ENCODE measurements around the gene C16orf78. TPM values are rescaled to one million over a fixed set of nuclear protein-coding genes. Genes with fewer than 3 reads are reported as not detected.

The C16orf78 gene
- total RNA-seq, 1 experiment from 2014 or later, result not detected

DNA sequence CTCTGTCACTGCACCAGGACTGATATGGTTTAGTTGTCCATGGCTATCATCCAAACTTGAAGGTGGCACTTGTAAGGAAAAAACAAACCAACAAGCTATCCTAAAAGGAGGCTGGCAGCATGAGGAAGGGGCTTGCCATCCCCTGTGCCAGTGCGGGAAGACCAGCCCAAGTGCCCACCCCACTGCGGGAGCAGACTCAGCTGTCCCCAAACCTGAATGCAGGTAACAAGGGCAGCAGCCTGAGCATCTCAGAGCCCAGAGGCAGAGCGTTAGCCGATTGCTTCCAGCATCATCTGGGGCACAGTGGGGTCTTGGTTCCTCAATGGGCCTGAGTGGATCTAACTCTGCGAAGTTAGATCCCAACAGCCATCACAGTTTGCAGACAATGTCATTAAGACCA lies 29.2 kb upstream of the C16orf78 start:
- no TSS peak for BruUV-seq (replicated peaks)
- H2AFZ ChIP-seq, result no peak overlapping the region
- no peak overlapping the region for H3K4me2 ChIP-seq
- ChIA-PET CTCF (no interaction called here), POLR2A (ENCODE audit: unreplicated experiment) (no interaction called here)
- no peaks in the 10 kb centered on the region for H3K9me3 ChIP-seq (ENCODE audit: insufficient read depth, low read depth)
- no peak for DNase-seq
- H4K20me1 ChIP-seq (ENCODE audit: insufficient read depth), result no peaks in the 10 kb centered on the region; the same call in none of the 2 replicates
- no peaks in the 10 kb centered on the region for H3K4me1 ChIP-seq (replicated peaks; ENCODE audit: insufficient read depth)
- no peak overlapping the region for H3K27ac ChIP-seq
- H3K9me2 ChIP-seq (ENCODE audit: insufficient read depth), result no peaks in the 10 kb centered on the region
- no peak overlapping the region for H3K4me3 ChIP-seq
- H3K36me3 ChIP-seq (ENCODE audit: low read depth), result no peaks in the 10 kb centered on the region
- H3K79me2 ChIP-seq (ENCODE audit: low read depth), result no peaks in the 10 kb centered on the region
- TF ChIP-seq, protein P1, sequence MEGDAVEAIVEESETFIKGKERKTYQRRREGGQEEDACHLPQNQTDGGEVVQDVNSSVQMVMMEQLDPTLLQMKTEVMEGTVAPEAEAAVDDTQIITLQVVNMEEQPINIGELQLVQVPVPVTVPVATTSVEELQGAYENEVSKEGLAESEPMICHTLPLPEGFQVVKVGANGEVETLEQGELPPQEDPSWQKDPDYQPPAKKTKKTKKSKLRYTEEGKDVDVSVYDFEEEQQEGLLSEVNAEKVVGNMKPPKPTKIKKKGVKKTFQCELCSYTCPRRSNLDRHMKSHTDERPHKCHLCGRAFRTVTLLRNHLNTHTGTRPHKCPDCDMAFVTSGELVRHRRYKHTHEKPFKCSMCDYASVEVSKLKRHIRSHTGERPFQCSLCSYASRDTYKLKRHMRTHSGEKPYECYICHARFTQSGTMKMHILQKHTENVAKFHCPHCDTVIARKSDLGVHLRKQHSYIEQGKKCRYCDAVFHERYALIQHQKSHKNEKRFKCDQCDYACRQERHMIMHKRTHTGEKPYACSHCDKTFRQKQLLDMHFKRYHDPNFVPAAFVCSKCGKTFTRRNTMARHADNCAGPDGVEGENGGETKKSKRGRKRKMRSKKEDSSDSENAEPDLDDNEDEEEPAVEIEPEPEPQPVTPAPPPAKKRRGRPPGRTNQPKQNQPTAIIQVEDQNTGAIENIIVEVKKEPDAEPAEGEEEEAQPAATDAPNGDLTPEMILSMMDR (conservative IDR thresholded peaks at IDR 0.05), result no peak
- no peak for TF ChIP-seq EZH2 (IDR thresholded peaks at IDR 0.05; ENCODE audit: low read depth)
- H3F3A ChIP-seq (ENCODE audit: insufficient read depth, low read depth), result no peaks in the 10 kb centered on the region
- peaks cover 17% of the 10 kb centered on the region for H3K27me3 ChIP-seq (ENCODE audit: insufficient read depth, low read depth)
- intact Hi-C loops (cut with micrococcal nuclease; ENCODE audit: unreplicated experiment), result no loop called here

DNA sequence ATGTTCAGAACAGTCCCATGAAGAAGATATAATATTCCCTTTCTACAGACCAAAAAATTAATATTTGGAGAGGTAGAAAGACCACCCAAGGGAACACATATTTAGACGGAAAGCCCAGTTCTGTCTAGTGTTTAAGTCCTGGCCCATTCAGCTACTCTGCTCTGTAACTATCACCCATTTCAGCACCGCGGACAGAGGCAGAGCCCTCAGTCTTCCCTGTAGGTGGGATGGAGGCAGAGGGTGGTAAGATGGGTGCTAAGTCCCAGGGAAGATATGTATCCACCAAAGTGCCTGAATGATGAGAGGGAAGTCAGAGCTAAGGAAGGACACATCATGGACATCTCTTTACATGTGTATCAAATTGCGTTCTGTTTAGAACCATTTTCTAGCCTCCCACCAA lies 27.8 kb upstream of the C16orf78 start:
- H3K9me3 ChIP-seq (ENCODE audit: insufficient read depth, low read depth), result no peaks in the 10 kb centered on the region
- H3F3A ChIP-seq (ENCODE audit: insufficient read depth, low read depth), result no peaks in the 10 kb centered on the region
- H3K9me2 ChIP-seq (ENCODE audit: insufficient read depth), result no peaks in the 10 kb centered on the region
- H4K20me1 ChIP-seq (ENCODE audit: insufficient read depth), result no peaks in the 10 kb centered on the region; the same call in none of the 2 replicates
- H3K4me1 ChIP-seq (replicated peaks; ENCODE audit: insufficient read depth), result no peaks in the 10 kb centered on the region
- H3K4me3 ChIP-seq, result no peak overlapping the region
- intact Hi-C loops (cut with micrococcal nuclease; ENCODE audit: unreplicated experiment), result no loop called here
- H3K27ac ChIP-seq, result no peak overlapping the region
- no peak overlapping the region for H3K4me2 ChIP-seq
- no peaks in the 10 kb centered on the region for H3K36me3 ChIP-seq (ENCODE audit: low read depth)
- DNase-seq, result no peak
- ChIA-PET CTCF (no interaction called here), POLR2A (ENCODE audit: unreplicated experiment) (no interaction called here)
- TF ChIP-seq, protein P1 (conservative IDR thresholded peaks at IDR 0.05), result no peak
- TF ChIP-seq EZH2 (IDR thresholded peaks at IDR 0.05; ENCODE audit: low read depth), result no peak
- BruUV-seq (replicated peaks), result no TSS peak
- H3K27me3 ChIP-seq (ENCODE audit: insufficient read depth, low read depth), result peaks cover 3% of the 10 kb centered on the region; the same call in 1 of the 2 replicates
- no peaks in the 10 kb centered on the region for H3K79me2 ChIP-seq (ENCODE audit: low read depth)
- no peak overlapping the region for H2AFZ ChIP-seq

DNA sequence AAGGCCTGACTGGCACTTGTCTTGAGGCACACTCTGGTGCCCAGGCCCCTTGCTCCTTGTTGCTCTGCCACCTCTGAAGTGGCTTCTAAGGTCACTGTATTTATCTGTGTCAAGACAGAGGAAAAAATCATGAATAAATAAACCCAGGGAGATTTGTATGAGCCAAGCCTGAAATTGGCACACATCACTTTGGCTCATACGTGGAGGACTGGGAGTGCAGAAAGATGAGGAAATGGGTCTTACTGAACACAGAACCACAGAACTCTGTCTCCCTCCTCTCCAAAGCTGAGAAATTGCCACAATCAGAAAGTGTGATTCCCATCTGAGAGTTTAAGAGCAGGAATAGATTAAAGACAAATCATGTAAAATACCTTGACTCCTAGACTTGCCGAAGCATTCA lies 27.1 kb upstream of the C16orf78 start:
- H3K27me3 ChIP-seq (ENCODE audit: insufficient read depth, low read depth), result no peaks in the 10 kb centered on the region
- H4K20me1 ChIP-seq (ENCODE audit: insufficient read depth), result no peaks in the 10 kb centered on the region; the same call in none of the 2 replicates
- intact Hi-C loops (cut with micrococcal nuclease; ENCODE audit: unreplicated experiment), result no loop called here
- TF ChIP-seq, protein P1 (conservative IDR thresholded peaks at IDR 0.05), result no peak
- TF ChIP-seq EZH2 (IDR thresholded peaks at IDR 0.05; ENCODE audit: low read depth), result no peak
- POLR2A ChIA-PET (ENCODE audit: unreplicated experiment), result no interaction called here
- H3K4me1 ChIP-seq (replicated peaks; ENCODE audit: insufficient read depth), result no peaks in the 10 kb centered on the region
- CTCF ChIA-PET, result no interaction called here
- no peak for DNase-seq
- H3K9me3 ChIP-seq (ENCODE audit: insufficient read depth, low read depth), result no peaks in the 10 kb centered on the region
- H3K9me2 ChIP-seq (ENCODE audit: insufficient read depth), result no peaks in the 10 kb centered on the region
- H3K4me2 ChIP-seq, result no peak overlapping the region
- H3K27ac ChIP-seq, result no peak overlapping the region
- no peaks in the 10 kb centered on the region for H3K36me3 ChIP-seq (ENCODE audit: low read depth)
- no TSS peak for BruUV-seq (replicated peaks)
- H3K79me2 ChIP-seq (ENCODE audit: low read depth), result no peaks in the 10 kb centered on the region
- no peaks in the 10 kb centered on the region for H3F3A ChIP-seq (ENCODE audit: insufficient read depth, low read depth)
- no peak overlapping the region for H2AFZ ChIP-seq
- no peak overlapping the region for H3K4me3 ChIP-seq

All from PC-9 (cell line).